ENCODE data around the gene KIAA1217.
"Not testable (repeated sequence)": the region's sequence is repeated elsewhere in the genome, so short reads cannot be mapped to it uniquely, and the experiment has no call there.

KIAA1217 gene

GRCh38 chr10:24340446-24340845, 131.5 kb downstream of the KIAA1217 start:
- no peak for DNase-seq (ENCODE audit: low read depth in 2 of 2)

GRCh38 chr10:24340883-24341282, 131.9 kb downstream of the KIAA1217 start:
- peak; percentile 56 for DNase-seq (ENCODE audit: low read depth in 2 of 2)

GRCh38 chr10:24341371-24341770, 132.4 kb downstream of the KIAA1217 start:
- DNase-seq (ENCODE audit: low read depth in 2 of 2): no peak

GRCh38 chr10:24341897-24342296, 133.0 kb downstream of the KIAA1217 start:
- DNase-seq (ENCODE audit: low read depth in 2 of 2): no peak

- no peak for DNase-seq (ENCODE audit: low read depth in 2 of 2)
Measured at GRCh38 chr10:24343686-24344085, 134.7 kb downstream of the KIAA1217 start.

- DNase-seq (ENCODE audit: low read depth in 2 of 2): peak; percentile 99 to 100
Measured at GRCh38 chr10:24344279-24344678, 135.3 kb downstream of the KIAA1217 start.

GRCh38 chr10:24344695-24345463, 135.9 kb downstream of the KIAA1217 start:
- no peak for DNase-seq (ENCODE audit: low read depth in 2 of 2)

- no peak for DNase-seq (ENCODE audit: low read depth in 2 of 2)
Measured at GRCh38 chr10:24346877-24347519, 138.1 kb downstream of the KIAA1217 start.

GRCh38 chr10:24349379-24350001, 140.6 kb downstream of the KIAA1217 start:
- no peak for DNase-seq (ENCODE audit: low read depth in 2 of 2)

GRCh38 chr10:24350070-24350921, 141.4 kb downstream of the KIAA1217 start:
- DNase-seq (ENCODE audit: low read depth in 2 of 2): peak; percentile 83 to 86

GRCh38 chr10:24350922-24351225, 141.9 kb downstream of the KIAA1217 start:
- DNase-seq (ENCODE audit: low read depth in 2 of 2): not testable (repeated sequence)

- no peak for DNase-seq (ENCODE audit: low read depth in 2 of 2)
Measured at GRCh38 chr10:24351961-24352360, 143.0 kb downstream of the KIAA1217 start.

GRCh38 chr10:24352399-24352798, 143.5 kb downstream of the KIAA1217 start:
- no peak for DNase-seq (ENCODE audit: low read depth in 2 of 2)

GRCh38 chr10:24353319-24353718, 144.4 kb downstream of the KIAA1217 start:
- no peak for DNase-seq (ENCODE audit: low read depth in 2 of 2)

GRCh38 chr10:24355056-24355688, 146.2 kb downstream of the KIAA1217 start:
- DNase-seq (ENCODE audit: low read depth in 2 of 2): no peak

- DNase-seq (ENCODE audit: low read depth in 2 of 2): no peak
Measured at GRCh38 chr10:24357344-24358004, 148.5 kb downstream of the KIAA1217 start.

- DNase-seq (ENCODE audit: low read depth in 2 of 2): no peak
Measured at GRCh38 chr10:24358022-24358421, 149.1 kb downstream of the KIAA1217 start.

GRCh38 chr10:24360282-24361127, 151.6 kb downstream of the KIAA1217 start:
- DNase-seq (ENCODE audit: low read depth in 2 of 2): no peak

GRCh38 chr10:24363070-24363469, 154.1 kb downstream of the KIAA1217 start:
- no peak for DNase-seq (ENCODE audit: low read depth in 2 of 2)

- no peak for DNase-seq (ENCODE audit: low read depth in 2 of 2)
Measured at GRCh38 chr10:24367688-24368087, 158.8 kb downstream of the KIAA1217 start.

Data from fibroblast of skin of left biceps (primary cell).